ENCODE results near the gene ABTB1.
"Not testable (repeated sequence)": the region's sequence is repeated elsewhere in the genome, so short reads cannot be mapped to it uniquely, and the experiment has no call there.

Gene ABTB1

DNA sequence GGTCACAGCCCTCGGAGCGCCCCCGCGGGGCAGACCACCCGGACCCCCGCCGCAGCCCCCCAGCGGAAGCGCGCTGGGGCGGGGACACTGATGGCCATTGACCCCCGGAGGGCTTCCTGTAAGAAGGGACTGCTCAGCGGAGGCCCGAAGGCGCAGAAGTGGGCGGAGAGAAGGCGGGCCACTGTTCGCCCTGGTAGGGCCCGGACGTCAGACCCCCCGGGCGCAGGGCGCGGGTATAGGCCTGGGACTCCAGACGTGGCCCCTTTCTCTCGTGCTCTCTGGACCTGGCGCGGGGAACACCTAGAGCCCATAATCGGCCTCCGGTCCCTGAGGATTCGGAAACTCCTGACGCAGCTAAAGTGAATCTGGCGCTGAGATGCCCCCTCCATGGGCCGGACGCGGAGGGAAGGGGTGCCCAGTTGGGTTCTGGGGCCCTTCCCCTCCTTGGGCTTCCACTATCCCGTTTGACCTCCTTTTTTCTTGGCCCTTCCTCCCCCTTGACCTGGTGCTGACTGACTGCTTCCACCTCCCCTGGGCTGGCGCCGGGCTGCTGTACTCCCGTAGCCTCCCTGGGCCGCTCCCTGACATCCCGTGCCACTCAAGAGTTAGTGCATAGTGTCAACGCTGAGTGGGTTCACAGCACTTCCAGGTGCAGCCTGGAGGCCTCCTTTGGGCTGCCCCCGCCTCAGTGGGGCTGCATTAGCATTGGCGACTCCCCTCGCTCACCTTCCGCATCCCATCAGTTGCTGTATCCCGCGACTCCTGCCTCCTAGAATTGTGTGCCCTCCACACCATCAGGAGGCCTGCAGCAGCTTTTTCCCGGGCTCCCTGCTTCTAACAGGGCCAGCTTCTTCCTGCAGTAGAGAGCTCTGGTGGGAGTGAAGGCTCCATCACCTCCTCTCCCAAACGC, 694 bp downstream of the ABTB1 start:
- DNase-seq = peak; percentile 72

DNA sequence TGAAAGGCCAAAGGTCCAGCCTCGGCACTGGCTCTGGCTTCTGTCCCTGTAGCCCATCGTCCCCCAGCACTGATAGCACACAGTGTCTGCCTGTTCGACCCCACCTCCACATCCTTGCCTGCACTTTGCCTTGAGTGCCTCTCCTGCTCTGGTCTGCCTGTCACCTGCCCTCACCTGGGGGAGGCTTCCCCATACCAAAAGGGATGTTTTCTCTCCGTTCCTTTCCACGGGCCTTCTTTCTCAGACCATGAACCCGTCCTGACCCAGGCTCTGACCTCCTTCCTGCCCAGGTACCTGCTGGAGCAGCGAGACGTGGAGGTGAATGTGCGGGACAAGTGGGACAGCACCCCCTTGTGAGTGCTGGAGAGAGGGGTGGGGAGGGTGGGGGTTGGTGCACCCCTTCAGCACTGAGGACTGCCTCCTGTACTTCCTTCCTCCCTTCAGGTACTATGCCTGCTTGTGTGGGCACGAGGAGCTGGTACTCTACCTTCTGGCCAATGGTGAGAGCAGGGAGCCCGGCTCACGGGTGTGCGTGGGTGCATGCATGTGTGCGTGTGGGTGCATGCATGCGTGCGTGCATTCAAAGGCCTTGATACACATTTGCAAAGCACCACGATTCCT, 1.5 kb downstream of the ABTB1 start:
- no peak for DNase-seq

DNA sequence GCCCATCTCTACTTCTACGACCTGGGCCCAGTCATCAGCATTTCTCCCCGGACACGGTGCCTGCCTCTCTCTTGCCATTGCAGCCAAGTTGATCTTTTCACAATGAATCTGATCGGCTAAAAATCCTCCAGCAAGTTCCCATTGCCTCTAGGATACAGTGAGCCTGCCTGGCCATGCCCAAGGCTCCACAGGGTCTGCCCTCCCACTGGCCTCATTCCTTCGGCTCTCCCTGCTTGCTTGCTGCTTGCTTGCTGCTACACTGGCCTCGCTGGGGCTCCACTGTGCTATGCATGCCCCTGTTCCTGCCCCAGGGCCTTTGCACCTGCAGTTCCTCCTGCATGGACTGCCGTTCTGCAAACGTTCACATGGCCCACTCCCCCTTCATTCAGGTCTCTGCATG, 2.0 kb downstream of the ABTB1 start:
- DNase-seq = no peak

DNA sequence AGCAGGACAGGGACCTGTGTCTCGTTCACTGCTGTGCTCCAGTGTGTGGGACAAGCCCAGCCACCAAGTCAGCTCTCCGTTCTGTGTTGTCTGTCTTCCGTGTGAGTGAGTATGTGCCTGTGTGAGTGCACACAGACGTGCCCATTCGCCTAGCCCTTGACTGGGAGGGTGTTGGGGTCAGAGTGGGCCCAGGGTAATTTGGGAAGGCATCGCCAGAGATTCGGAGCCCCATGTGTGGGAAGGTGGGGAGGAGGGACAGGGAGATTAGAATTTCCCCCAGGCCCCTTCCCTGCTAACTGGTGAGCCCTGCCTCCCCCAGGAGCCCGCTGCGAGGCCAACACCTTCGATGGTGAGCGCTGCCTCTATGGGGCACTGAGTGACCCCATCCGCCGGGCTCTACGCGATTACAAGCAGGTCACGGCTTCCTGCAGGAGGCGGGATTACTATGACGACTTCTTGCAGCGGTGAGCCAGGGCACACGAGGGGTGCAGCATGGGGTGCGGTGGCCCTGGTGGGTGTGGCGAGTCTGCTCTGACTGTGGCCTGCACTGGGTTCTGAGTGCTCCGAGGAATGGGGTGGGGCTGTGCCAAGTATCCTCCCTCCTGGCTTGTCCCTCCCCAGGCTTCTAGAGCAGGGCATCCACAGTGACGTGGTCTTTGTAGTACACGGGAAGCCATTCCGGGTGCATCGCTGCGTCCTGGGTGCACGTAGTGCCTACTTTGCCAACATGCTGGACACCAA, 3.1 kb downstream of the ABTB1 start:
- DNase-seq = no peak

DNA sequence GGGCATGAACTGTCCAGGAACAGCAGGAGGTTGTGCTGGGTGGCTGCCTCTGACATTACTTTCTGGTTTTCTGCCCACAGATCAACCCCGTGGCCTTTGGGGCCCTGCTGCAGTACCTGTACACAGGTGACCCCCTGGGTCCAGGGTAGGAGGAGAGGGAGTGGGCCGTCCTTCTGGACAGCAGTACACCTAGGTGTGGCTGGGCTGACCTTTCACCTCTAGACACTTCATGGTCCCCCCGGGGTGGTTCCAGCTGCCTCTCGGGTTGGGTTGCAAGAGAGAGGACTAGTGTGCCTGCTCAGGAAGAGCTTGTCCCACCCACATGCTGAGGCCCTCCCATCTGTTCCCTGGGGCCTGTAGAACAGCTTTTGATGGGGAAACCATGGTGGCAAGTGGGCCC, 3.7 kb downstream of the ABTB1 start:
- no peak for DNase-seq

DNA sequence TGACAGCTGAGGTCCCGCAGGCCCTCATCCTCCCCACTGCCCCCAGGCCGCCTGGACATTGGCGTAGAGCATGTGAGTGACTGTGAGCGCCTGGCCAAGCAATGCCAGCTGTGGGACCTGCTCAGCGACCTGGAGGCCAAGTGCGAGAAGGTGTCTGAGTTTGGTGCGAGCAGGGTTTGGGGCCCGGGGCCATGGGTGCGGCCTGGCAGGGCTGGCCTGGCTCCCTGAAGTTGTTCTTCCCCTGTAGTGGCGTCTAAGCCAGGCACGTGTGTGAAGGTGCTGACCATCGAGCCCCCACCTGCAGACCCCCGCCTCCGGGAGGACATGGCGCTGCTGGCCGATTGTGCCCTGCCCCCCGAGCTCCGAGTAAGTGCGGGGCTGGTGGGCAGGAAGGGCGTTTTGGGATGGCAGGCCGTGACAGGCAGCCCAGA, 4.2 kb downstream of the ABTB1 start:
- DNase-seq = no peak

DNA sequence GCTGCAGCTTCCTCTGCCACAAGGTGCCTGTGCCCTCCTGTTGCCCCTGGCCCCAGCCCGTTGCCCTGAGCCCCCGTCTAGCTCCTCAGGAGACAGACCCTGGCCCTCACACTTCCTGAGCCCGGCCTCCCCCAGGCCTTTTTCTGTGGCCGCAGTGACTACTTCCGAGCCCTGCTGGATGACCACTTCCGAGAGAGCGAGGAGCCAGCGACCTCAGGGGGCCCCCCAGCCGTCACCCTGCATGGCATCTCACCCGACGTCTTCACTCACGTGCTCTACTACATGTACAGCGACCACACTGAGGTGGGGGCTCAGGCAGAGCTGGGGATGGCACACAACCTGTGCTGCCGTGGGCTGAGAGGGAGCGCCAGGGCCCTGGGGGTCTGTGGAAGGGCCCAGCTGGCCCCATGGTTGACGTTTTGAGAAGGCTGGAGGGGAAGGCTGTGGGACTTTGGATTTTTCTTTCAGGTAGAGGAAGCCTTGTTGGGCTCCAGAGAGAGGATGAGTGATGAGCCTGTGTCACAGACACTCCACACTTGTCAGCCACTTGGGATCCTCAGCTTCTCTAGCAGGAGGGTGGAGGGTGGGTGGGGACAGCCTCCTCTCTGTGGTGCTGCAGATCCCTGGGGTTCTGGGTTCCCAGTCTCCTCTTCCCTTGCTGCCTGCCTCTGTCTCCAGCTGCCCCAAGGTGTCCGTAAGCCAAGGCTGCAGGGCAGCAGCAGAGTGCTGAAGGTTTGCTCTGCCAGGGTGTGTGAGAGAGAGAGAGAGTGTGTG, 5.0 kb downstream of the ABTB1 start:
- no peak for DNase-seq

DNA sequence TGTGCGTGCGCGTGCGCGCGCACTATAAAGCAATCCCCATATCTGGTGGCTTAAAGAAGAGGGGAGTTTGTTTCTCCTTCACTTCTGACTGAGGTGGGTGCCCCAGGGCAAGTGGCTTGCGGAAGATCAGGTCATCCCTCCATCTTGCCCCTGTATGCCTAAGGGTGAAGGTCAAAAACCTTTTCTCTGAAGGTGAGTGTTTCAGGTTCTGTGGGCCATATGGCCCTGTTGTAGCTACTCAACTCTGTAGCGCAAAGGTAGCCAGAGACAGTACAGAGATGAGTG, 5.5 kb downstream of the ABTB1 start:
- DNase-seq = no peak

DNA sequence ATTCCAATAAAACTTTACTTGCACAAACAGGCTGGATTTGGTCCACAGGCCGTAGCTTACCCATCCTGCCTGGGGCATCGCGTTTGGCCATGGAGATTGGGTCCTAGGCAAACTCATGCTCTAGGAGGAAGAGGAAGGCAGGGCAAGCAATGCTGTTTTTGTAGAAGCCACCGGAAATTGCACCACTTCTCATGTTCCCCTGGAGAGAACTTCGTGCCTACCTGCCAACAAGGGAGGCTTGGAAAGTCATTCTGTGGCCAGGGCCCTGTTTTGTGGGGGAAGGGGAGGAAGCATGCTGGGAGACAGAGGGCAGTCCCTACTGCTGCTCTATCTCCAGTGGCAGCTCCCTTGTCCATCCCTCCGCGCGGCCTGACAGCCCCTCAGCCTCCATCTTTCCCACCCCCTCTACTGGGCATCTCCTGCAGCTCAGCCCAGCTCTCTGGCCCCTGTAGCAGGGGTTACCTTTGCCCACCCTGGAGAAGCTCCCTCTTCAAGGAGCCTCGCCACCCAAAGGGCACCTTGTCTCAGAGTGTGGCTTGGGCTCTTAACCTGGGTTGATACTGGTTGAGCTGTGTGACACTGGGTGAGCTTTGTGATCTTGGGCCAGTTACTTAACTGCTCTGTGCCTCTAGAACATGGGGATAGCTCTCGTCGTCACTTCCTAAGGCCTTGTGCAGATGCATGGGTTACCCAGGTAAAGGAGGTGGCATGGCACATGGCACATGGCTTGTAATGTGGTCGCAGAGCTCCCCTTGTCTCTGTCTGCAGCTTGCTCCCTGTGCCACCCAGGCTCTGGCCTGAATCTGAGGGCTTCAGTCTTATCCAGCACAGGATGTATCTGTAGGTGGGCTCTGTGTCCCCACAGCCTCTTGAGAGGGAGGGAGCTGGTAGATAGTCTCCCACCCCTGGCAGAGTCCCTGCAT, 6.1 kb downstream of the ABTB1 start:
- no peak for DNase-seq

DNA sequence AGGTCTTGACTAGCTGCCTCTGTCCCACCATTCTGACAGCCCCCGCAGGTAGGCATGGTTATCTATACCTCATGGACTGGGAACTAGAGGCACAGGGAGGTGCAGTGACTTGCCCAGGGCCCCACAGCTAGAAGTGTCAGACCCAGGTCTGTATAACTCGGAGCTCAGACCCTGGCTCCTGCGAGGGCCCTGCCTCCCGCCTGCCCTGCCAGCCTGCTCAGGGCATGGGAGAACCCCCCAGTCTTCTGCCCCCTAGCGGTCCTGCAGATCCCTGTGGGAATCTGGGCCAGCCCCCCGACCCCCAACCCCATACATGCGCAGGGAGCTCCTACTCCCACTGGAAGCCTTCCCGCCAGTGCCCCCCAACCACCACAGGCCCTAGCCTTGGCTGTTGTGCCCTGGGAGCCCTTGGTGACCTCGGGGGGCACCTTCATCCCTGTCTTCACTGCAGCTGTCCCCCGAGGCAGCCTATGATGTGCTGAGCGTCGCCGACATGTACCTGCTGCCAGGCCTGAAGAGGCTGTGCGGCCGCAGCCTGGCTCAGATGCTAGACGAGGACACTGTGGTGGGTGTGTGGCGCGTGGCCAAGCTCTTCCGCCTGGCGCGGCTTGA, 6.9 kb downstream of the ABTB1 start:
- DNase-seq = no peak

DNA sequence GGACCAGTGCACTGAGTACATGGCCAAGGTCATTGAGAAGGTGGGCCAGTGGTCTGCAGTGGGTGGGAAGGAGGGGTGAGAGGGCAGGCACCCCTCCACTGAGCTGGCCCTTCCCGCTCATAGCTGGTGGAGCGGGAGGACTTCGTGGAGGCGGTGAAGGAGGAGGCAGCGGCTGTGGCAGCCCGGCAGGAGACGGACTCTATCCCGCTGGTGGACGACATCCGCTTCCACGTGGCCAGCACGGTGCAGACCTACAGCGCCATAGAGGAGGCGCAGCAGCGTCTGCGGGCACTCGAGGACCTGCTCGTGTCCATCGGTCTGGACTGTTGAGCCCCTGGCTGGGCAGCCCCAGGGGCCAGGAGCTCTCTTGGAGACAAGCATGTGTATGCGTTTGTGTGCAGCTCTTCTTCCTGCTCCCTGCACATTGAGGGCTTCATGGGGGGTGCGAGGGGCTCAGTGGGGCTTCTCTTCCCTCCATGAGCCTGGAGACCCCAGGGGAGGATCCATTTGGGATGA, 7.5 kb downstream of the ABTB1 start:
- DNase-seq = no peak

DNA sequence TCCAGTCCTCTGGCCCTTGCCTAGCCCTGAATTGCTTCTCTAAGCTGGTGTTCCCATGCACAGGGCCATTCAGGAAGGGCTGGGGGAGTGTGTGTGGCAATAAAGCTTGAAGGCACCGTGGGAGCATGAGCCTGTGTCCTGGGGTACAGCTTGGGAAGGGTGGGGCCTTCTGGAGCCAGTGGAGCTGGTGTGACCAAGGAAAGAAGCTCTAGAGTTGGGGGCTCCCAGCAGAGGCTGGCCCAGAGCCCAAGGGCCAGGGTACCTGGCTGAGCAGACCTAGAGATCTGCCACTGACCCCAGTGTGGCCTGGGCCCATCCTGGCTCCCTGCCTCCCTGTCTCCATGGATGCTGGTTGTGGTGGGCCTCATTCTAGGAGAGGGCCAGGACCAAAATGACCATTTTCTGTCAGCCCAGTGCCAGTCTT, 8.1 kb downstream of the ABTB1 start:
- DNase-seq = no peak

DNA sequence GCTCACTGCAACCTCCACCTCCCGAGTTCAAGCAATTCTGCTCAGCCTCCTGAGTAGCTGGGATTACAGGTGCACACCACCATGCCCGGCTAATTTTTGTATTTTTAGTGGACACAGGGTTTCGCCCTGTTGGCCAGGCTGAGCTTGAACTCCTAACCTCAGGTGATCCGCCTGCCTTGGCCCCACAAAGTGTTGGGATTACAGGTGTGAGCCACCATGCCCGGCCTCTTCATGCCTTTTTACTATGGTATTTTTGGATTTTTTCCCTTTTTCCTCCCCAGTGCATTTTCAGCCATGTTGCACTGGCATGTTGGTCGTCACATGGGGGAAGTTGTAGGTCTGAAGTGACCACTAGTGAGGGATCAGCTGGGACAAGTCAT, 9.4 kb downstream of the ABTB1 start:
- not testable (repeated sequence) for DNase-seq

DNA sequence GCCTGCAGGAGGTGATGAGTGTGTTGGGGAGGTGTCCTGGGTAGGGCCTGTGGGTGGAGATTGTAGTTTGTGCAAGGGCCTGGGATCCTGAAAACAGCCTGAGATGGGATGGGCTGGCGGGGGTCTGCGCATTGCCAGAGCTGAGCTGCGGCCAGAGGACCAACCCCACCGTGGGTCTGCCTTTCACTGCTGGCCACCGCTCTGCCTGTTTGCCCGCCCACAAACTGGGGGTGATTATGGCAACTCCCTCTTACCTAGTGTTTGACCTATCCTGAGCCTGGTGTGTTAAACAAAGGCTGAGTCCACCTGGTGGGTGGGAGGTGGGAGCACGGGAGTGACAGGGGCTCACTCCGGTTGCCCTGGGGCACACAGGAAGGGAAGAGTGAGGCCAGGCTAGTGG, 9.8 kb downstream of the ABTB1 start:
- DNase-seq = no peak

DNA sequence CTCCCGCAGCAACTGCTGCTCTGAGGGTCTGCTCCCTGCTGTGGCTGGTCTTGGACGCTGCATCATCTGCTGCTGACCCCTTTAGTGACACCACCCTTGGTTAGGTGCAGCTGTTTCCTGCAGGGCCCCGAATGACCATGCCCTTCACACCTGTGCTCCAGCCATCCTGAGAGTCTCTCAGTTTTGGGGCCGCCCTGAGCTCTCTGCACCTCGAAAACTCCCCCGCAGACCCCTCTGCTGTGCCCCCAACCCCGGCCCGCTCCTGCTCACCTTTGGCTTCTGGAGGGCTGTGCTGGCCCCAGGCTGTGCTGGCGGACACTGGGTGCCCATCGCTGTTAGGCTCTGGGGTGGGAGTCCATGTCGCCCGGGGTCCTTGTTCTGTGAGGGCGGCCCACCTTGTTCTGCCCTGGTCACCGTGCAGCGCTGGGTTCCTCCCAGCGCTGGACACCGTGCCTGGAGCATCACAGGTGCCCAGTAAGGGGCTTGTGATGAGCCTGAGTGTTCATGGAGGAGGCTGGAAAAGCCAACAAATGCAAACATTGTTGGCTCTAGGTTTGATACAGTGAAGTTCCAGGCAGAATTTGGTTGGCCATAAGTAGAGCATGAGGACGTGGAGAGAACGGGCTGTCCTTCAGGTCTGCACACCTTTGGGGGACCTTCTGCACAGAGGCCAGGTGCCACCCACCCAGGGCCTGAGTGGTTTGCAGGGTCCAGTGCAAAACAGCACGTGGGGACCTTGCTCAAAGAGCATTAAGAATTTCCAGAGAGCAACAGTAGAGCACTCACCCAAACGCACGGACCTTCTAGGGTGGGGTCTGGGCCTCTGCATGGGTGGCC, 12.3 kb downstream of the ABTB1 start:
- no peak for DNase-seq

DNA sequence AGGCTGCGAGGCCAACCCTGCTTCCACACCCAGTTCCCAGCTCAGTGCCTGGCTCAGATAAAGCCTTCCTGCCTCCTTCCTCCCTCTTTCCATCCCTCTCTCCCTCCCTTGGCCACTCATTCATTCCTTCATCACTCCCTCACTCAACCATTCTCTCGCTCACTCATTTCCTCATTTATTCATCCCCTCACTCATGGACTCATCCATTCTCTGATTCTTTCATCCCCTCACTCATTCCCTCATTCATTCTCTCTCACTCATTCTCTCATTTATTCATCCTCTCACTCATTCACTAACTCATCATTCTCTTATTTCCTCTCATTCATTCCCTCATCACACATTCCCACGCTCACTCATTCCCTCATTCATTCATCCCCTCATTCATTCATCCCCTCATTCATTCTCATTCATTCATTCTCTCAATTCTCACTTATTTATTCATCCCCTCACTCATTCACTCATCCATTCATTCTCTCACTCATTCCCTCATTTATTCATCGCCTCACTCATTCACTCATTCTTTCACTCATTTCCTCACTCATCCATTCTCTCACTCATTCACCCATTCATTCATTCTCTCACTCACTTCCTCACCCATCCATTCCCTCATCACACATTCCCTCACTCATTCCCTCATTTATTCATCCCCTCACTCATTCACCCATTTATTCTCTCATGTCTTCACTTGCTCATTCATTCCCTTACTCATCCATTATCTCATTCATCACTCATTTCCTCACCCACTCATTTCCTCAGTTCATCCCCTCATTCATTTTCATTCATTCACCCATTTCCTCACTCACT, 13.2 kb downstream of the ABTB1 start:
- no peak for DNase-seq

DNA sequence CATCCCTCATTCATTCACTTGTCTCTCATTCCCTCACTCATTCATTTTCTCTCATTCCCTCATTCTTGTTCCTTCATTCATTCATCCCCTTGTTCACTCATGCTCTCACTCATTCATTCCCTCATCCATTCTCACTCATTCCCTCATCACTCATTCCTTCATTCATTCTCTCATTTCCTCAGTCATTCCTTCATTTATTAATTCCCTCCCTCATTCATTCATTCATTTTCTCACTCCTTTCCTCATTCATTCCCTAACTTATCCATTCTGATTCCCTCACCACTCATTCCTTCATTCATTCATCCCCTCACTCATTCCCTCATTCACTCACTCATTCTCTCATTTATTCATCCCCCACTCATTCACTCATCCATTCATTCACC, 13.8 kb downstream of the ABTB1 start:
- no peak for DNase-seq

DNA sequence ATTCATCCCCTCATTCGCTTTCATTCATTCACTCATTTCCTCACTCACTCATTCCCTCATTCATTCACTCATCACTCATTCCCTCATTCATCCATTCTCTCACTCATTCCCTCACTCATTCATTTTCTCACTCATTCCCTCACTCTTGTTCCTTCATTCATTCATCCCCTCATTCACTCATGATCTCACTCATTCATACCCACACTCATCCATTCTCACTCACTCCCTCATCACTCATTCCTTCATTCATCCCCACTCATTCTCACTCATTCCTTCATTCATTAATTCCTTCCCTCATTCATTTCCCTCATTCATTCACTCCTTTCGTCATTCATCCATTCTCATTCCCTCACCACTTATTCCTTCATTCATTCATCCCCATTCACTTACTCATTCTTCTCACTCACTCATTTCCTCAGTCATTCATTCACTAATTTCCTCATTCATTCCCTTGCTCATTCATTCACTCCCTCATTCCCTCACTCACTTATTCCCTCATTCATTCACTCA, 14.5 kb downstream of the ABTB1 start:
- no peak for DNase-seq

DNA sequence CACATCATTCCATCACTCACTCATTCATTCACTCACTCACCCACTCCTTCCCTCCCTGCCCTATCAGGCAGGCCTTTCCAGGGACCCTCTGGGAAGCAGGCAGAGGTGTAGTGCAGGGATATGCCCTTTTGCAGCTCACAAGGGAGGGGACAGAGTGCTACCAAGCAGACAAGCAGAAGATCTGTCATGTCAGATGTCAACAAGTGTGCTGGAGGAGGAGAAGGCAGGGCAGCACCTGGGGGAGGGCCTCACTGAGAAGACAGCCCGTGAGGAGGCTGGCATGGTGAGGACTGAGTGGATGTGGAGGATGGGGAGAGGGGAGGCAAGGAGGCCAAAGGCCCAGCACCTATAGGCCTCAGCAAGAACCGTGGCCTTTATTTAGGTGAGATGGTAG, 15.3 kb downstream of the ABTB1 start:
- no peak for DNase-seq
